GM12878 (cell line): ENCODE data around the gene CAPN1. TPM values are rescaled to one million over a fixed set of nuclear protein-coding genes. Genes with fewer than 3 reads are reported as not detected.
A peak's percentile ranks its signal among the peaks of the same experiment; 100 is the strongest.

Experiments
- ATAC-seq: fragments of 200-7000 bp; cut with Tn5 transposase; 3 replicates; pipeline ENCODE4 v1.9.1; 2020; ENCODE audit warnings: mild to moderate bottlenecking, moderate library complexity
- BruUV-seq: library from RNA; stranded (reverse); fragments of 400-500 nt; replicated peaks from 2 replicates; lab custom pipeline; 2021; lab: Mats Ljungman, UMichigan
- CTCF ChIA-PET: fragments of 300-600 bp; sonication (Branson Sonifier 250); formaldehyde crosslinking; extraction: SDS; loops from one replicate; lab custom pipeline; 2021; ENCODE audit warnings: inconsistent platforms; lab: Yijun Ruan, JAX
- POLR2A ChIA-PET: fragments of 350-600 bp; formaldehyde crosslinking; extraction: SDS; loops from one replicate; lab custom pipeline; 2021; ENCODE audit warnings: inconsistent platforms; lab: Charles Lee
- RAD21 ChIA-PET: fragments of 300-600 bp; sonication (Branson Sonifier 250); formaldehyde crosslinking; loops from one replicate; lab custom pipeline; 2023; ENCODE audit warnings: antibody characterized with exemption; ENCODE audit not compliant: unreplicated experiment; lab: Charles Lee
- SMC1A ChIA-PET: fragments of 300-600 bp; sonication (Branson Sonifier 250); formaldehyde crosslinking; loops from one replicate; lab custom pipeline; 2023; ENCODE audit not compliant: unreplicated experiment, uncharacterized antibody; lab: Charles Lee
- DNase-seq: peaks from one replicate; pipeline ENCODE4 v3.0.0-alpha.2; 2011; ENCODE audit warnings: low read depth, low spot score
- FAIRE-seq: peaks from 3 replicates; lab custom pipeline; 2011; peaks lifted over from hg19 to GRCh38; lab: Jason Lieb, UNC
- H2AFZ ChIP-seq: 2 replicates; pipeline ENCODE4 v1.6.0; 2011; ENCODE audit warnings: low read depth, low read length, control low read depth; ENCODE audit not compliant: control insufficient read depth
- H3K27ac ChIP-seq: 2 replicates; pipeline ENCODE4 v1.5.1; 2011; ENCODE audit warnings: control low read depth; ENCODE audit not compliant: control insufficient read depth, insufficient read depth
- H3K27me3 ChIP-seq, 2 experiments: replicated peaks in 1 of 2; 2 replicates each; pipeline versions ENCODE4 v1.6.0 to v1.6.1; 2011; ENCODE audit warnings: low read length in 1 of 2; ENCODE audit not compliant: control insufficient read depth in 2 of 2, insufficient read depth in 2 of 2
- H3K36me3 ChIP-seq, 2 experiments: 2 replicates each; pipeline ENCODE4 v1.5.1; 2011; ENCODE audit warnings: low read length in 1 of 2; ENCODE audit not compliant: control insufficient read depth in 2 of 2, insufficient read depth in 2 of 2
- H3K4me1 ChIP-seq: 2 replicates; pipeline ENCODE4 v1.6.1; 2011; ENCODE audit warnings: mild to moderate bottlenecking, low read length, moderate library complexity, mixed read lengths; ENCODE audit not compliant: control insufficient read depth, insufficient read depth
- H3K4me2 ChIP-seq: 2 replicates; pipeline ENCODE4 v1.6.0; 2011; ENCODE audit warnings: control low read depth; ENCODE audit not compliant: control insufficient read depth, insufficient read depth
- H3K4me3 ChIP-seq: fragments of 200-600 bp; sonication (generic); 2 replicates; pipeline ENCODE4 v1.5.1; 2016
- H3K79me2 ChIP-seq: 2 replicates; pipeline ENCODE4 v1.6.0; 2011; ENCODE audit warnings: low read length; ENCODE audit not compliant: control insufficient read depth, insufficient read depth
- H3K9ac ChIP-seq: 2 replicates; pipeline ENCODE4 v1.8.0; 2011; ENCODE audit warnings: low read length, control low read depth, mixed read lengths; ENCODE audit not compliant: control insufficient read depth, insufficient read depth
- H3K9me3 ChIP-seq: replicated peaks from 3 replicates; pipeline ENCODE4 v1.5.1; 2011; ENCODE audit warnings: mild to moderate bottlenecking, low read length; ENCODE audit not compliant: control insufficient read depth, insufficient read depth
- H4K20me1 ChIP-seq: 2 replicates; pipeline ENCODE4 v1.6.0; 2011; ENCODE audit not compliant: control insufficient read depth, insufficient read depth
- BCLAF1 ChIP-seq: fragments of 450-650 bp; IDR thresholded peaks from 2 replicates; pipeline ENCODE4 v1.6.1; 2017; ENCODE audit warnings: antibody characterized with exemption, mild to moderate bottlenecking, moderate library complexity
- CTCF ChIP-seq, 3 experiments: IDR thresholded peaks in 2 of 3; conservative IDR thresholded peaks in 1 of 3; 2 replicates each; pipeline ENCODE4 v1.5.1; 2011; ENCODE audit warnings: low read depth in 3 of 3, low read length in 3 of 3, mild to moderate bottlenecking in 3 of 3, control low read depth in 2 of 3, moderate library complexity in 2 of 3, inconsistent platforms in 1 of 3, mixed read lengths in 1 of 3; ENCODE audit not compliant: control insufficient read depth in 2 of 3, insufficient read depth in 1 of 3; ENCODE audit errors: extremely low read depth in 1 of 3
- EZH2 ChIP-seq: IDR thresholded peaks from 2 replicates; pipeline ENCODE4 v1.6.1; 2012; ENCODE audit warnings: low read depth, mild to moderate bottlenecking, control low read depth, inconsistent platforms, low read length, borderline replicate concordance; ENCODE audit not compliant: control insufficient read depth
- MYB ChIP-seq: fragments of 150-350 bp; IDR thresholded peaks from 2 replicates; pipeline ENCODE4 v1.6.1; 2014; ENCODE audit warnings: mild to moderate bottlenecking, low read depth, low read length, borderline replicate concordance
- RAD51 ChIP-seq: fragments of 450-650 bp; IDR thresholded peaks from 2 replicates; pipeline ENCODE4 v1.6.1; 2016; ENCODE audit warnings: moderate library complexity, mild to moderate bottlenecking, inconsistent platforms
- SIX5 ChIP-seq: IDR thresholded peaks from 2 replicates; pipeline ENCODE4 v1.6.1; 2011; ENCODE audit warnings: mild to moderate bottlenecking, low read depth, low read length, moderate library complexity; ENCODE audit not compliant: severe bottlenecking
- ZBTB11 ChIP-seq: fragments of 450-650 bp; formaldehyde crosslinking; IDR thresholded peaks from 2 replicates; pipeline ENCODE4 v1.5.0; 2022; ENCODE audit warnings: mild to moderate bottlenecking, missing genetic modification characterization
- ZBTB4 ChIP-seq: fragments of 450-650 bp; formaldehyde crosslinking; IDR thresholded peaks from 2 replicates; pipeline ENCODE4 v1.4.0; 2022; ENCODE audit warnings: mild to moderate bottlenecking, moderate library complexity
- WGBS: methylation state at CpG from one replicate; pipeline ENCODE4 v1.1.6; 2016; ENCODE audit warnings: low lambda C conversion rate; ENCODE audit not compliant: insufficient replicate concordance, insufficient coverage; ENCODE audit errors: missing lambda C conversion rate; 5-methylcytosine and 5-hydroxymethylcytosine counted together
- in situ Hi-C: fragments of 300-500 bp; cut with MboI; formaldehyde crosslinking; loops from 9 replicates; pipeline ENCODE4 v1.14.3; 2018; ENCODE audit warnings: mixed read lengths
- intact Hi-C: fragments of 100-400 bp; cut with micrococcal nuclease; formaldehyde crosslinking; loops from one replicate; pipeline ENCODE4 v1.14.2; 2022; ENCODE audit not compliant: unreplicated experiment
- polyA plus RNA-seq, 11 experiments: library from polyadenylated mRNA; depleted of rRNA in 4 of 11; unstranded in 6 of 11; stranded (reverse) in 5 of 11; fragments of >200 nt; fragmentation: Nextera tagmentation in 4 of 11; fragmentation: Illumina TruSeq in 1 of 11; extraction: Ambion mirVana in 4 of 11; extraction: Trizol in 1 of 11; gene quantifications; 1 replicate in 1 of 11; 2 replicates in 10 of 11; pipeline versions ENCODE4 v1.2.1 to v1.2.3, GENCODE V29; 2011 to 2016; ENCODE audit warnings: inconsistent platforms in 2 of 11, missing spikeins in 2 of 11, low read depth in 1 of 11
- total RNA-seq, 4 experiments: library from RNA; depleted of rRNA in 3 of 4; stranded (reverse); fragments of >200 nt in 3 of 4; fragmentation: Illumina TruSeq in 1 of 4; extraction: Trizol in 1 of 4; gene quantifications; 2 replicates each; pipeline versions ENCODE4 v1.2.1 to v1.2.3, GENCODE V29; 2013 to 2021

Gene CAPN1
- total and polyA plus RNA-seq, 10 of the 15 experiments (the other 5 are each of a cell fraction or from before 2014, with no cell fraction given) = 2.2 to 167 (median 77.3) TPM

GRCh38 chr11:65225279-65226102, 43.8 kb downstream of the CAPN1 start:
- no TSS peak for BruUV-seq
- RAD21 ChIA-PET = interaction anchor here (0.6 to 2.7 kb wide), 17 partner anchors 11 to 316 kb away, joined by 3 to 21 read pairs (median 4); partner anchors contain the start of genes CAPN1, CDC42EP2, DPF2 and FAU
- Histone ChIP-seq H3K36me3 (no peaks in the 10 kb centered on the region), H3K9me3 (no peaks in the 10 kb centered on the region), H3K27ac (no peak overlapping the region; the same call in 1 of the 2 replicates), H2AFZ (peak overlapping the region; percentile 76), H3K9ac (peak overlapping the region; percentile 64), H3K4me1 (peaks cover 11% of the 10 kb centered on the region), H3K4me3 (peak overlapping the region; percentile 58), H3K4me2 (peak overlapping the region; percentile 90), H3K27me3 (no peaks in the 10 kb centered on the region; a peak in 1 of 4 replicates), H4K20me1 (no peaks in the 10 kb centered on the region), H3K79me2 (no peaks in the 10 kb centered on the region)
- in situ Hi-C loops (no loop called here), intact Hi-C loops (loop anchor here (2.0 kb wide), 1 partner anchor 89 kb away; the partner anchor contains the start of gene CDC42EP2)
- CTCF ChIA-PET = interaction anchor here (0.6 to 9.0 kb wide), 33 partner anchors 17 to 381 kb away, joined by 3 to 121 read pairs (median 4); partner anchors contain the start of genes CDC42EP2, DPF2, FAU and MRPL49
- ATAC-seq (peak; percentile 92), FAIRE-seq (peak; percentile 54), DNase-seq (no peak)
- POLR2A ChIA-PET = interaction anchor here (0.5 to 1.1 kb wide), 4 partner anchors 37 to 105 kb away, joined by 3 to 6 read pairs (median 4); partner anchors contain the start of genes CDC42EP2 and POLA2
- SMC1A ChIA-PET = interaction anchor here (0.9 to 4.7 kb wide), 9 partner anchors 25 to 292 kb away, joined by 3 to 30 read pairs (median 3); partner anchors contain the start of genes CDC42EP2 and POLA2
- 3% methylated on average over 42 of the region's 42 CpGs for WGBS
- no peak for TF ChIP-seq ZBTB4 (CRISPR knock-in tag)
- TF ChIP-seq BCLAF1 = no peak
- TF ChIP-seq CTCF (IDR thresholded peaks at IDR 0.05 in 2 of 3, conservative IDR thresholded peaks at IDR 0.05 in 1 of 3; ENCODE audit: control insufficient read depth in 2 of 3, extremely low read depth in 1 of 3, insufficient read depth in 1 of 3, low read depth in 3 of 3, low read length in 3 of 3) = peak; percentile 52 to 63 (median 53)
- TF ChIP-seq RAD51 = no peak
- no peak for TF ChIP-seq EZH2
- TF ChIP-seq ZBTB11 (CRISPR knock-in tag) = no peak
- no peak for TF ChIP-seq SIX5
- no peak for TF ChIP-seq MYB
